Stimulated activated CD4-positive, alpha-beta T cell treated with anti-CD3 and anti-CD28 coated beads, Interleukin-4, amount 100 ng/mL, for 48 hours (primary cell): ENCODE data around the gene RNU1-3.

Experiments used
- DNase-seq, 2 donors: peaks; one replicate each; pipeline ENCODE4 v3.0.0-alpha.2; 2020; ENCODE audit warnings: low read depth in 2 of 2

RNU1-3 gene

DNA sequence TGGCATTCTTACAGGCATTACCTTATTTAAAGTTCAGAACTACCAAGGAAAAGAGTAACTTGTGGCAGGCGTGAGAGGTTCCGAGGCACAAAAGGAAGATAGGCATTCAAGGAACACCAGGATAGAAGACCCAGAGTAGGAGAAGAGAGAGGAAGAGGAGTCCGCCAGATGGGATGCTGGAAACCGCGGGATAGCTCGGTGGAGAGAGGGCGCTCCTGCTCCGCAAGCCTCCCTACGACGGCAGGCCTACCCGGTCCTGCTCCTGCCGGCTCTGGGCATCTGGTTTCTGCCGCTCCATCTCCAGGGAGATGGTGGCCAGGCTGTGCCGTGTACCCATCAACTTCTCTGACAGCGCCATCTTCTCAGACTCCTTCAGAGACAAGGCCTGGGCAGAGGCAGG is 48.0 kb downstream of the RNU1-3 start:
- no peak for DNase-seq

DNA sequence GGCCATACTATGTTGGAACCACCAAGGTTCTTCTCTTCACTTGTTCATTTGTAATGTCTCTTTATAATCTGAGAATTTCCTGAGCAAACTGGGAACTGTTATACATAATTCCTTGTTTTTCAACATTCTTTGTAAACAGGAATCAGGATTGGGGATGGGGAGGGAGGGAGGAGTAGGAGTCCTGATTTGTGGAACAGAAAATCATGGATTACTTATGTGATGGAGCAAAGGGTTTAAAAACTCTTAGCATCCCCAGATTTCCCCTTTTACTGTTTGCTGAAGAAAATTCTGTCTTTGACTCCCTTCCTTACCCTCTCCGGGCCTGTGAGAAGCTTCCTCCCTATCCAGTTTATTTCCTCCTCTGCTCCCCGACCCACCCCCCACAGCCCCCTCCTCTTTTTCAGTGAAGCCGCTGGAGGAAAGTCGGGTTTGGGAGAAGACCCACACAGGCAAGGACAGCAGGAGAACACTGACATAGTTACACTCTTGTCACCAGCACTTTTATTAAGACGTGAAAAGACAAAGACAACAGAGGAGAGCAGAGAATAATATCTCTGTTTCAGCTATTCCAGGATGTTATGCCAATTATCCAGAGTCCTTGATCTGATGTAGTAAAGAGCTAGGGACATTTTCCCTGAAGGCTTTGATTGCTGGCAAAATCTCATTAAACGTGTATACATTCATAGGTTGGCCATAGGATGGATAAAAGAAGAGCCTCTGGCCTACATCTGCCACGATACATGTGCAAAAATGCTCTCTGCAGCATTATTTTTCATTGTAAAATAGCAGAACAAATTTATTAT is 48.8 kb downstream of the RNU1-3 start:
- no peak for DNase-seq

DNA sequence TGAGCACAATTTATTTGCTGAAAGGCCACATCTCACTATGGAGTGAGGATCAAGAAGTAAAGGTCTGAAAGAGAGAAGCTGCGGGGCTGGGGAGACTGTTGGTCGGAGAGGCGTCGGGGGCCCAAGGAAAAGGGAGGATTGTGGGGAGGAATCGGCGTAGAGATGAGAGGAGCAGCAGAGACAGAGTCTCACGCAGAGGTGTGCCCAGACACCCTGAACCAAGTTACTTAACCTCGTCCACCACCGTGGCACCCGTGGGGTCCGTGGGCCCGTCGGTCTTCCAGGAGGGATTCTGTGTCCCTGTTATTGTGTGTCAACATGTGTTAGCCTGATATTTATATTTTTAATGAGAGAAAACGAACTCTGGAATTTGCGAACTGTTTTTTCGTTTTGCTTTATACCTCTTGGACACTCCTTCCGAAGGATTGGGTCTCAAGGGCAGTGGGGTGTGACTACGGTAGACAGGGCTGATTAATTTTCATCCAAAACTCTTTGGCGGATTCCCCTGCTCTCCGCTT is 49.6 kb downstream of the RNU1-3 start:
- no peak for DNase-seq
